Activated CD4-positive, alpha-beta T cell treated with anti-CD3 and anti-CD28 coated beads for 1 hour (primary cell): ENCODE measurements around the gene ARRDC4.

ENCODE experiments used
- DNase-seq: peaks from one replicate; pipeline ENCODE4 v3.0.0-alpha.2; 2020

The ARRDC4 gene, protein sequence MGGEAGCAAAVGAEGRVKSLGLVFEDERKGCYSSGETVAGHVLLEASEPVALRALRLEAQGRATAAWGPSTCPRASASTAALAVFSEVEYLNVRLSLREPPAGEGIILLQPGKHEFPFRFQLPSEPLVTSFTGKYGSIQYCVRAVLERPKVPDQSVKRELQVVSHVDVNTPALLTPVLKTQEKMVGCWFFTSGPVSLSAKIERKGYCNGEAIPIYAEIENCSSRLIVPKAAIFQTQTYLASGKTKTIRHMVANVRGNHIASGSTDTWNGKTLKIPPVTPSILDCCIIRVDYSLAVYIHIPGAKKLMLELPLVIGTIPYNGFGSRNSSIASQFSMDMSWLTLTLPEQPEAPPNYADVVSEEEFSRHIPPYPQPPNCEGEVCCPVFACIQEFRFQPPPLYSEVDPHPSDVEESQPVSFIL

DNA sequence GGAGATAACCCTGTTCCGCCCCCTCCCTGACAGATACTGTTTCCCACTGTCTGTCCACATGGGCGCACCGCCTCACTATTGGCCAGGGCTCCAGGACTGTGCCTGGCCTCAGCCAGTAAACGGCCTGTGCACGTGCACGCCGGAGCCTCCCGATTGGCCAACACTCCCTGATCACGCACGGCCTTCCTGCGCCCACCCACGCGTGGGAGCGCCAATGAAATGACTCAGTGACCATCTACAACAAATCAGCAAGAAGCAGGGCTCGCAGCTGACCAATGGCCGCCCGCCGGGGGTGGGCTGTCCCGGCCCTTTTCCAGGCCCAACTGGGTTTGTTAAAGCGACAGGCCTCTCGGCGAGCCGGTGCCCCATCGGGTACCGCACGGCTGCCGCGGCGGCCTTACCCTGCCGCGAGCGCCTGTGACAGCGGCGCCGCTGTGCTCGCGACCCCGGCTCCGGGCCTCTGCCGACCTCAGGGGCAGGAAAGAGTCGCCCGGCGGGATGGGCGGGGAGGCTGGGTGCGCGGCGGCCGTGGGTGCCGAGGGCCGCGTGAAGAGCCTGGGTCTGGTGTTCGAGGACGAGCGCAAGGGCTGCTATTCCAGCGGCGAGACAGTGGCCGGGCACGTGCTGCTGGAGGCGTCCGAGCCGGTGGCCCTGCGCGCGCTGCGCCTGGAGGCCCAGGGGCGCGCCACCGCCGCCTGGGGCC, at the start of gene ARRDC4:
TSS of gene ARRDC4 (plus strand) at position 340 of the 703 bp plus-strand sequence. CDS start at position 499, 159 bp downstream.
- peak; percentile 97 for DNase-seq

DNA sequence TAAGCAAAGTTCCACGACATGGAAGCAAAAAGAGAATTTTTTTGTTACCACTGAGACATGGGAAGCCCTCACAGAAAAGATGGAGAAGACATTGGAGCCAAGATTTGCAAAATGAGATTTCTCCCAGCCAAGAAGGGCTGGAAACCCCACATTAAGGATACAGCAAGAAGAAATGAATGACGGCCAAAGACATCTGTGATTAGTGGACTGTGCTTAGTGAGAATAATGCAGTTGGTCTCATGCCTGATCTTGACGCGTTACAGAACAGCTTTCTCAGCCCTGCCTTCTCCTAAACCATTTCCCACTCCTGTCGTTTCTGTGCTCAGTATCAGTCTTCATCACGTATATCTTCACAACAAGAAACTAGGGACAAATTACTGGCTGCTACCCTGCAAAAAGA, 45.8 kb upstream of the ARRDC4 start:
- DNase-seq = no peak

DNA sequence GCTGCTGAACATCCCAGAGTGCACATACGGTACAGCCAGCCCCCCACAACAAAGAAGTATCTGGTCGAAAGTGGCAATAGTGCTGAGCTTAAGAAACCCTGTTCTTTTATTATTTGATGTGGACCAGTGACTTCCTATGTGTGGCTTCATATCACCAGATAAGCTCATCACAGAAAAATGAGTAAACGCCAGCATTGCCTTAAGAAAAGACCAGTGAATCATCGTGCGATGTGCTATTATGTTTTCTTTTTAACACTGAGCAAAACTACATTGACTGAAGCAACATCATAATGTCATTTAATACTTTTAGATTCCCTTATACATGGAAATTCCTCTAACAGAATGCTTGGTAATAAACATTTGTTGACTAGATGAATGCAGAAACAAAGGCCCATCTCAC, 45.2 kb upstream of the ARRDC4 start:
- no peak for DNase-seq

DNA sequence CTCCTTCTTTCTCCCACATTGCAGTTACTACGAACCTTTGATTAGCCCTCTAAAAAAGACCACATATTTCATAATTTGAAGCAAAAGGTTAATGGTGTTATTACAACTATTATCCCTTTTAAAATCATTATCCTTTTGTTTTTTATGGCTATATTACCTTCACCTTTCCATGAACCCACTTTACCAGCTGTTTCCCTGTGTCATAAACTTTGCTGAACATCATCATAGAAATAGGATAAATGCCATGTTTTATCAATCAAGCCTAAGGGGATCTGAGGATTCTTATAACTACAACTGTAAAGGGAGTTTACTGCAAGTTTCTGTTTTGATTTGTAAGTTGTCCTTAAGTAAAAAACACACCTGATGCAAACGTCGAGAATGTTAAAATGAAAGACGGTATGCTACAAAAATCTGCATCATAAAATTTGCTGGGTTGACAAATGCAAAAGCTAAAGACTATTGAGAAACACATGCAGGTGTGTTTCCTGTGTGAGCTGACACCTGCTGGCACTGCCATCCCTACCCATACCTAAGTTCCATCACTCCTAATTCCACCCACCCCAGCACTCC, 39.1 kb upstream of the ARRDC4 start:
- no peak for DNase-seq

DNA sequence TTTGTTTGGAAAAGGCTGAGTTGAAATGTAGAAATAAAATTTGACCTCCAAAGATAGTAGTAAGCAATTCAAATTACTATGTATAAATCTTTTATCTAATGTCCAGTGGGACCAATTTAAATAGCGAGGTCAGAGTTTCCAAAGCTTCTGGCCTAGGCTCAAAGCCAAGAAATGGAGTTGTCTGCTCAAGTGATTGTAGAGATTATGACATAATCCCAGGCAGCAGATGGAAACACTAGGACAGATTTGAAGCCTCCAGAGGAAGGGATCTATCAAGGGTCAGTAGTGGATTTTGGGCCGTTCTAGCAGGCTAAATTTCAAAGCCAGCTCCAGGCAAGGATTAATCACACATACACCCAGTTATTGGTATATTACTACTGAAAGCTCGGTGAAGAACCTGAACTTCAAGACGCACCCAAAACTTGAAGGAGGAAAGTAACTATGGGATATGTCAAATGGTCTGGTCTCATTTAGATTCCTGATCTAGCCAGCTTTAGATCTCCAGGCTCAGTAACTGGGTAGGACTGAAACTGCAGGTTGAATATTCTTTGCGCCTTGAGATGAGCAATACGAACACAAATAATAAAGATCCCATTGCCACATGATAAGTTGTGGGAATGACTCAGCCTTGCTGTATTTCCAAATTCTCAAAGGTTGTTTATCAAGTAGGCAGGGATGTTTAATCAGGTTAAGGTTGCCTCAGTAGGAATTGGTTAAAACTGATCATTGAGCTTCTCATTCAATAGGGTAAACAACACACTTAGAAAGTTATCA, 30.9 kb upstream of the ARRDC4 start:
- DNase-seq = no peak

DNA sequence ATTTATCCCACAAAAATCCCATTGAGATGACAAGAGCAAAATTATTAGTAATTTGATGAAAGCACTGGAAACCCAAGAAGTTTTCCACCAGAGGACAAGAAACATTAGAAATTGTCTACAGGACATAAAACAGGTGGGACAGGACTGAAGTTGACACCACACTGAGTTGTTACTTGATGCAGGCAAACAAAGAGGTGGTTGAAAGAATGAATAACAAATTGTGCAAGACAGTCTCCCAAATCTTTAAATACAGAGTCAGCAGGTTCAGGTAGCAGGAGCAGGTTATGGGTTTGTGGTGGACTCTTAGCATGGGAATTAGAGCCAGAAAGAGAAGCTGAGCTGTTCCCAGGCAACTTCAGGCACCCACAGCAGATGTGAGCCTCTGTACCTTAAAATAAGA, 30.3 kb upstream of the ARRDC4 start:
- DNase-seq = no peak

DNA sequence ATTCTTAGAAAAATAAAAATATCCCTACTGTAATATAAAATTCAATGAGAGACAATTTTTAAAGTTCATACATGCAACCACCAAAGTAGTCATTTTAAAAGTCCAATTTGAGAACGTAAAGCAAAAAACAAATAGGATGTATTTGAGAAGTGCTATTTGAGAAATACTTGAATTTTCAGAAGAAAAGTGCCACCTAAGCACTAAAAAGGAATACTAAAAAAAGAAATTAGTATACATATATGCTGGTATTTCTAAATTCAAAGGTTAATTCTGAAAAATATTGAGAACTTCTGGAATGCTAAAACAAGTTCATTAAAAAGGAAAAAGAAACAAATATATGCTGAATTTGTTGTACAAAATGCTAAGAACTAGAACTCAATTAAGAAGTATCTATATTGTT, 29.2 kb upstream of the ARRDC4 start:
- DNase-seq = no peak

DNA sequence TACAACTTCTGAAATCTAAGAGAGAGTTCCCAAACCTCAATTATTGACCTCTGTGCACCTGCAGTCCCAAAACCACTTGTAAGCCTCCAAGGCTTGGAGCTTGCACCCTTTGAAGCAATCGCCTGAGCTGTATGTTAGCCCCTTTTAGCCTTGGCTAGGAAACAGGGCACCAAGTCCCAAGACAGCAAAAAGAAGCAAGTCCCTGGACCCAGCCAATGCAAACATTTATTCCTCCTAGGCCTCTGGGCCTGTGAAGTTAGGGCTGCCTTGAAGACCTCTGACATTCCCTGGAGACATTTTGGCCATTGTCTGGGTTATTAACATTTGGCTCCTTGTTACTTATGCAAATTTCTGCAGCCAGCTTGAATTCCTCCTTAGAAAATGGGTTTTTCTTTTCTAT, 26.9 kb upstream of the ARRDC4 start:
- DNase-seq = no peak

DNA sequence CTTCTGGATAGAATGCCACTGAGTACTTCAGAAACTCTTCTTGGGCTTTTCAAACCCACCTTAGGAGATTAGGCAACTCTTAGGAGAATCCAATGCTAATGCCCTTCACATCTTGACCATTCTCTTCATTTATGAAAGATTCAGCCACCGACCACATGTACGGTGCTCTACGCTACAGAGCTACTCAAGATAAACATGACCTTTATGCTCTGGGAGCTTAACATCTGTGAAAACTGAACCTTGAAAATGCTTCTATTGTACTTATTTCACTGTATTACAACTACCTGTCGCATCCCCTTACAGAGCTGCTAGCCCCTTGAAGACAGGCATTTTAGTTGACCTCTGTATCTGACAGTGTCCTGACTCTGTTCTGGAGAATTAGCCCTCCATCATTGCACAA, 19.5 kb upstream of the ARRDC4 start:
- no peak for DNase-seq

DNA sequence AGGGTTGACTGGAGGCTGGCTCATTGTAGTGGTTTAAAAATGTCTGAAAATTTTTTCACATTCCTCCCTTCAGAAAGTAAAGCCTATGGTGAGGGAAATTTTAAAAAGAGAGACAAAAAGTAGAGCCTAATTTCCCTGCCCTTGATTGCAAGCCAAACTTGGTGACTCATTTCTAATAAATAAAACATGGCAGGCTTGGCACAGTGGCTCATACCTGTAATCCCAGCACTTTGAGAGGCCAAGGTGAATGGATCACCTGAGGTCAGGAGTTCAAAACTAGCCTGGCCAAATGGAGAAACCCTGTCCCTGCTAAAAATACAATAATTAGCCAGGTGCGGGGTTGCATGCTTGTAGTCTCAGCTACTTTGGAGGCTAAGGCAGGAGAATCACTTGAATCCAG, 18.9 kb upstream of the ARRDC4 start:
- no peak for DNase-seq

DNA sequence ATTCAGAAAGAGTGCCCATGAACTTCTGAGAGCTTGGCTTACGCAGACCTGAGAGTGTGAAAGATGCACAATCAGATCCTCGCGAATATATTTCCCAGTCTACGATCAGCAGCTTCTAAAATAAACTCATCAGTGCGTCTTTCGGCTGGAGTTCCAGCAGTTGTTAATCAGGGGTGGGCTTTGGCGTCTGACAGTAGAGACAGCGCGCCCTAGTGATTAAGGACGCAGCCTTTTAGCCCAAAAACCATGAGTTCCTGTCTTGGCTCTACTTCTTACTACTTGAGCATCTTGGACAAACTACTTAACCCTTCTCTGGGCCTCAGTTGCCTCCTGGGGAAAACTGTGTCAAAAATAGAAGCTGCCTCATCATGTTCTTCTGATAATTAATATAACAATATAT, 15.8 kb upstream of the ARRDC4 start:
- DNase-seq = no peak

DNA sequence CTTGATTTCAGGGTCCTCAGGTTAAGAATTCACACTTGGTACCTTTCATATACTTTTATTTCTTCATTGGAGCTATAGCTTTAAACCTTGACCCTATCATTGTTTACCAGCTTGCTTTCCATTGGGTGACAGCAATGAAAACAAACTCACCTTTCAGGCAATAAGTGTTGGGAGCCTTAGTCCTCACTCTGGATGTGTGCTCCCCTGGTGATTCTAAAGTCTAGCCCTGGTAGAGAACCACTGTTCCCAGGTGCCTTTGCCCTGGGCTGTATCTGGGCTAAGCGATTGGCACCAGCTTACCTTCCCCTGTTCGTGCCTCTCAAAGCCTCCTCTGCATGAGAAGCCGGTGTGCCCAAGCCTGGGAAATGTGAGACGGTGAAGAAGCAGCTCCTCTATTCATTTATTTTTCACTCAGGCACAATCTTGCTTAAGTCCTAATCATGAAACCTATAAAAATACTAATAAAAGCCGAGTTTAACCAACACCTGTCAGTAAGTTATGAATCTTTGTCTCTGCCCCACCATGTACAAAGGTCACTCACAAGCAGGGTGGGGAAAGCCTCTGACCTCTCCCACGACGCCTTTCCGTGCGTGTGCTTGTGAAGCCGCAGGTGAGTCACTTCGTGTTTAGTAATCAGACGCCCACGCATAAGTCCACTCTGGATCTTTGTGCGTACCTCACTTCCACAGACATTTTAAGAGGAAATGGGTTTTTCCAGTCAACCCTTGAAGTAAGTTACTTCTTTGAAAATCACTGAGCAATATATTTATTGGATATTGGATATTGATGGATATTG, 12.8 kb upstream of the ARRDC4 start:
- no peak for DNase-seq

DNA sequence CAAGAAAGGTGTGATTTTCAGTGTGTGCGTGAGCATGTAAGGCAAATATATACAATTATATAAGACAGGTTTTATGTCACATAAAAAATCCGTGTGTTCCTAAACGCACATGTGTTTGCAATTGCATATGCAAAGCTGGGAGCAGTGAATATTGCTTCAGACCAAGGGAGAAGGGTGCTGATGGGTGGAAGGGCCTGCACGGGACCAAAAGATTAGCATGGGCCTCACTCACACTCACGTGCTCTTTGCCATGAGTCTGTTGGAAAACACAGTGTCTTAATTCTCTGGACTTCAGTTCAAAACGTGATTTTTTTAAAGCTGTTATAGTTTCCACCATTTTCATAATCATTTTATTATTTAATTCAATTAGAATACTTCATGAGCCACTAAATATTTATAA, 7.2 kb upstream of the ARRDC4 start:
- no peak for DNase-seq

DNA sequence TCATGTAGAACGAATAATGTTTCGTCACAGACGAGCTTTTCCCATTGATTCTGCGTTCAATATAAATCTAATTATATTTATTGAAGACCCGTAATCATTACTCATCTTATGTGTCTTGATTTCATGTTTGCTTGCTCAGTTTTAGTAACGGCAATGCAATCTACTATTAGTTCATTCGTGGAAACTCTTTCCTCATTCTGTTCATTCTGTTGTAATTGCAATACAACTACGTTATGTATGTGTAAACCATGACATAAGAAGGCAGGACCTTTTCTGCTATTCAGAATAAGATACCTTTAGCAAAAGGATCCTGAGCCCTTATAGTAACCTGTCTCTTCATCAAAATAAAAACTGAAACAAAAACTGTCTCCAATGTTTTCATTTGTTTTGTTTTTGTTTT, 6.8 kb upstream of the ARRDC4 start:
- no peak for DNase-seq

DNA sequence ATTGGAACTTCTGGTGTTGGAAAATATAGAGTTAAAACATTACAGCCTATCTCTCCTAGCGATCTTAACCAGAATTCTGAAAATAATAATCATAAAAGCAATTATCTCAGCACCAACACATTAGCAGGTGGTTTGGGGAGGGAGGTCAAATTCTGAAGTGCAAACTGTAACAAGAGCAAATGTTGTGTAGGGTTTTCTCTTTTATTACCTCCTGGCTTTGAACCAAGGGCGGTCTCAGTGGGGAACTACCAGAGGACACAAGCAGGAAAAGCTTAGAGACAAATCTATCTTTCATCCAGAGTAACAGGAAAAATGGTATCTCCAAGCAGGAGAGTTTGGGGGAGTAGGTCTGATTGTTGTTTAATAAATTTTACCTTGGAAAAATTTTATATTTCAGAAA, 5.5 kb upstream of the ARRDC4 start:
- DNase-seq = no peak

DNA sequence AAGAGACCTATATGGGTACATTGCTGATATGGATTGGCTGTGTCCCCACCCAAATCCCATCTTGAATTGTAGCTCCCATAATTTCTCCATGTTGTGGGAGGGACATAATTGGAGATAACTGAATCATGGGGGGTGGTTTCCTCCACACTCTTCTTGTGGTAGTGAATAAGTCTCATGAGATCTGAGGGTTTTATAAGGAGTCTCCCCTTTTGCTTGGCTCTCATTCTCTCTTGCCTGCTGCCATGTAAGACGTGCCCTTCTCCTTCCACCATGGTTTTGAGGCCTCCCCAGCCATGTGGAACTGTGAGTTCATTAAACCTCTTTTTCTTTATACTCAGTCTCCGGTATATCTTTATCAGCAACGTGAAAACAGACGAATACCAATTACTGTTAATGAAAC, 5.0 kb upstream of the ARRDC4 start:
- no peak for DNase-seq

DNA sequence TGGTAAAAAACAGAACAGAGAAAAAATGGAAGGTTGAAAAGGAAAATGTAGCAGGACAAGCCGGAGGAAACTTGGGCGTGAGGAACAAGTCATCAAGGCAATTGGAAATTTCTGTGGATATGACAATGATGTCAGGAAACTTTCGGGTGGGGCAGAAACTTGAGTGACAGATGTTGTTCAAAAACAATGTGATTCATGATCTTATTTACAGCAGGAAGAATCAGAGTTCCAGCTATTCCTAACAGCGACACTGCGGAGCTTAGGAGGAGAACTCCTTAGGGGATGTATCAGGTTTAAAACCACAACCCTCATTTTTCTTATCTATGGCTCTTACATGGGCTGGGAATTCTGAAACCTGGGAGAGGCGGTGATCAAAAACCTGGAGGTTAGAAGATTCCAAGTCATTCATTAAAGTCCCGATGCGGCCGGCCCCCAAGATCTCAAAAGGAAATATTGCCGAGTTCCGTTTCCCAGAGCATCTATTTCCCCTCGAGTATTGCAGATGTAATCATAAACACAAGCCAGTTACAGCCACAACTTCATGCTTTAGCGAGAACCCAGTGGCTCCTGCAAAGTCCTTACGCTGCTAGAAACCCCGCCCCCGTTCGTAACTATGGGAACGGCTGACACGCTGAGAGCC, 659 bp upstream of the ARRDC4 start:
- DNase-seq = no peak

DNA sequence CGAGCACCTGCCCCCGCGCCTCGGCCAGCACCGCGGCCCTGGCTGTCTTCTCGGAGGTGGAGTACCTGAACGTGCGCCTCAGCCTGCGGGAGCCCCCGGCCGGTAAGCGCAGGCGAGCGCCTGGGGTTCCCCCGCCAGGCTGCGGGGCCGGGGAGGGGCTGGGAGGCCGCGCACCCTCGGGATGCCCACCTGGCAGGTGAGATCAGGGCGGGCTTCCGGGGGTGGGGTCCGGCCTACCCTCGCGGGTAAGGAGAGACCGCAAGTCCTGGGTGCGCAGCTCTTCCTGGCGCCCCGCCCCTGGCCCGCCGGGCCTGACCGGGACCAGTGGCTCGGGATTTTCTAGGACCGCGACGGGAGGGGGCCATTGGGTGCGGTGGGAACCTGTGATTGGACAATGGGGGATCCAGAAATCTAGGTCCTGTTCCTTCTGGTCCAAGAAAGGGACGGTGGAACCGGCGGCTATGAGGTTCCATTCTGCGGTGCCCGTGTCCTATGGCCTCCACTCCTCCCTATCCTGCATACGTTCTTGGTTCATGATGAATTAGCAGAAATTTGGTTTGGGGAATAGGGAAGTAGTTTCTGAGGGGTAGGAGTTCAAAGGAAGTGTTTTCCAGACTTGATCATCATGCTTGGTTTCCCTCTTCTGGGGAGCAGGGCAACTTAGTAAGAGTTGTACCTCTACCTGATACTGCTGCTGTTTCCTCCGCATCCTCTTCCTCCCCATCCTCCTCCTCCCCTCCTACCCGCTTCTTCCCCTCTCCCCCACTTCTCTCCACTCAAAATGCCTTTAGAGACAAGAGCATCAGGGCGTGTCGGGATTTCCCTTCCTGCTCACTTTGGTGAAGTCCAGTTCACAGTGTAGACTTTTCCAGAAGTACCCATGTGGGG, 808 bp downstream of the ARRDC4 start:
- no peak for DNase-seq

DNA sequence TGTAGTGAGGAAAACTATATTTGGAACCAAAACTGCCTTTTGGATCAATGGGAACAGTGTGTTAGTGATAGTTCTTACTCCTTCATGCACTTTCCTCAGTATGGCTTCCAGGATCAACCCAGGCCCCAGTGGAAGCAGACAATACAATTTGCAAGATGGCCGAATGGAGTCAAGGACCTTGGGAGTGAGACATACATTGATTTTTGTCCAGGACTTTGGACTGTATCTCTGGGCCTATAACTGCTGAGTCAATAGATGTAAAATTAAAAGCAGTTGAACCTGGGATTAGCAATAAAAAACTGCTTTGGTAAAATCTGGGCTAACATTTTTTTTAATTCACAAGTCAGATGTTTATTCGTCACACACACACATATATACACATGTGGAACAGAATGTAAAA, 1.8 kb downstream of the ARRDC4 start:
- no peak for DNase-seq

DNA sequence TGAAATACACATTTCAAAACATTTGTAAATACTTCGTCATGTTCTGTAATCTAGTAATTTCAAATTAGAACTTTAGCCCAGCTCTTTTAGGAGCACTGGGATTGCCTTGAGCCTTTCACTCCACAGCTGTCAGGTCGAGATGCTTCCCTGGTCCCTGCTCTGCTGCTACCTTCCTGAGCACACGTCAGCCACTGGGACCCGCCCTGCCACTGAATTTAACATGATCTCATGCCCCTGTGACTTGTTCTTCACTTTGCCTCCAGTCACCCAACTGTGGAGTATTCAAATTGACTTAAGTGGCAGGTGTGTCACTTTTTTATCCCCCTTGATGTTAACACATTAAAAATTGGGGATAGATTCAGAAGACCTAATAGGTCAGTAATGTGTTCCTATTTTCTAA, 3.3 kb downstream of the ARRDC4 start:
- DNase-seq = no peak

DNA sequence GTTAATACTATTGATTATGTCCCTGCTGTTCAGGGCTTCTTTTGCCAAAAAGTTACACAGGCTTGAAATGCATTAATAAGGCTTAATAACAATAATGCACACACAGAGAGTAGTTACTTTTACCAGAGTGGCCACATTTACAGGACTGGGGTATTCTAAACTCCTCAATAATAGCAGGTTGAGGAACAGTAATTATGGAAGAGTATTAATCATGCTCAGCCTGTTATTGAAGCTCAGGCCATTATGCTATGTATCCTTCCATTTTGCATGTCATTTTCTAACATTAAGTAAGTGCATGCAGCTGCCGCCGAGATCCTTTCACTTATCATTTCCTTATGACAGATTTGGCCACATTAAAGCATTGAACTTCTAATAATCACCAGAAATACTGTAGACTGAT, 5.7 kb downstream of the ARRDC4 start:
- no peak for DNase-seq
